ENCODE results near the gene FAM193B. TPM values are rescaled to one million over a fixed set of nuclear protein-coding genes. Genes with fewer than 3 reads are reported as not detected.
A peak's percentile ranks its signal among the peaks of the same experiment; 100 is the strongest.

The FAM193B gene
- polyA plus RNA-seq, 2 donors, result 42.2 to 141 TPM

DNA sequence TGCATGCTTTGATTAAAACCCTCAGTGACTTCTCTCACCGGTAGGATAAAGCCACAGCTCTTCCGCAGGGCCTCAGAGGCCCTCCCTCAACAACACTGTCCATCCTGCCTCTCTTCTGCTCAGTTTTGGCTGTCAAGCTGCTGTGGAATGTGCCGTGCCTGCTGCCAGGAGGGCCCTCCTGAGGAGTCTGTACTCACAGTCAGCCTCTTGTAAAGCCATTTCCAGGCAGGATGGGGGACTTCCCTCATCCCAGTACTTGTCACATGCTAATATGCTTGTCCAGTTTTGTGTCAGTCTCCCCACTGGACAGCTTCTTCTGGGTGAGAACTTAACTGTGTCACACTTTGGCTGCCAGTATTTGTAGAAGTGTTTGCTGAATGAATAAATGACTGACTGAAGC, 23.7 kb downstream of the FAM193B start:
- no peak overlapping the region for H3K4me3 ChIP-seq (ENCODE audit: low read depth in 1 of 2, low read length in 2 of 2)
- H3K36me3 ChIP-seq (ENCODE audit: control insufficient read depth in 2 of 2, insufficient read depth in 2 of 2, low read length in 1 of 2), result peaks cover 14 to 62% of the 10 kb centered on the region in 2 donors
- WGBS, 2 donors, result 64 to 78% methylated on average over 3 of the region's 3 CpGs
- H3K4me1 ChIP-seq (ENCODE audit: control insufficient read depth in 2 of 2, insufficient read depth in 2 of 2, low read length in 1 of 2), result peaks cover 0 to 8% of the 10 kb centered on the region in 2 donors
- peak overlapping the region in 1 of 2 donors; percentile 33 for H3K27ac ChIP-seq (ENCODE audit: low read depth in 2 of 2, low read length in 1 of 2)
- no peaks in the 10 kb centered on the region for H3K27me3 ChIP-seq (ENCODE audit: control insufficient read depth in 1 of 2, insufficient read depth in 2 of 2, low read length in 2 of 2)
- no peaks in the 10 kb centered on the region for H3K9me3 ChIP-seq (ENCODE audit: control insufficient read depth in 2 of 2, insufficient read depth in 1 of 2, low read depth in 1 of 2, low read length in 1 of 2)

DNA sequence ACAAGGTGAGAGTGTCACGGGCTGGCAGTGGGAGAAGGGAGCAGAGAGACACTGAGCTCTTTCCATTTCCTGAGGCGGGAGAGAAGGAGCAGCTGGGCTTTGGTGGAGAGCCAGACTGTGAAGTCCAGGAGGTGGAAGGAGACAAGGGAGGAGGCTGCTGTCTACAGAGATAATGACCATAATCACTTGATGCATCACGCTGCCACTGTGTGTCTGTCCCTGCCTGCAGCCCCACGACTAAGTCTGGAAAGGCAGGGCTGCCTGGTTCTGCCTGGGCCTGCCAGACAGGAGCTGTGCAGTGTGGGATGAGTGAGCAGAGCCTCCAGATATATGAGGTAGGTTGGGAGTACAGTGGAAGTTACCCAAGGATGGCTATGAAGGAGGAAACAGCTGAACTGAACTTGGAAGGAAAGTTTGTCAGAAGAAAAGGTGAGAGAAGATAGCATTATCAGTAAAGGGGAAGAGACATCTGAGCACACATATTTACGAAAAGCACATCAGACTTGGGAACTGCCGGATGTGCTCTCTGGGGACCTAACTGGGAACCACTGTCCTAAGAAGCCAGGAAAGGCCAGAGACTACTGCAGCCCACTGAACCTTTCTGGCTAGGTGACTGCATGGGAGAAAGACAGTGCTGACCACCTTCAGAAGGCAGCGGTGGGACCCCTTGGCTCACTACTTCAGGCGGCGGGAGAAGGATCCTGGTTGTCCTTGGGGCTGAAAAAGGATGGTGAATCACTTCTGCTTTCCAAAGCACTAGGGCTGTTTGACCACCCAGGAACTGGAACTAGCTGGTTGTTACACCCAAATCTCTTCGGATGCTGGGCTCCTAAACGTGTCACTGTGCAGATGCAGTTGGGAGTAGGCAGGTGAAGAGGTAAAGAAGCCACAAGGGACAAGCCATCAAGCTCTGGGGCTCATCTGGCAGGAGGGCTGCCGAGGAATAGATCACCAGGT, 24.8 kb downstream of the FAM193B start:
- H3K27me3 ChIP-seq (ENCODE audit: control insufficient read depth in 1 of 2, insufficient read depth in 2 of 2, low read length in 2 of 2), result no peaks in the 10 kb centered on the region
- WGBS, 2 donors, result 74 to 76% methylated on average over 12 of the region's 12 CpGs

DNA sequence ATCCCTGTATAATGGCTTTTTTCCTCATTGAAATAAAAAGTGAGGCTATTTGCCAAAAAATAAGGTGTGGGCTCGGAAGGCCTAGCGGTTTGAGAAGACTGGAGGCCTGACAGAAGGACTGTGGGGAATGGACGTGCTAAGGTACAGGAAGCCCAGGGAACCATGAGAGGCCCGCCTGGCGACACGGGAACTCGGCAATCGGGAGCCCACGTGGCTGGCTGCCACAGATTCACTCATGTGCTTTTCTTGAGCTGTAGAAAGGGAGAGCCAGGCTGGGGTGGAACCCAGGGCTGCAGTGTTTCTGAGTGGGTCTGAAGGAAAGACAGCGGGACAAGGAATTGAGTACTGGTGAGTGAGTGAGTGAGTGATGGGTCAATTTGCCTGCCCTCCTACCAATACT, 25.7 kb downstream of the FAM193B start:
- Histone ChIP-seq H3K27ac (ENCODE audit: low read depth in 2 of 2, low read length in 1 of 2) (no peak overlapping the region), H3K36me3 (ENCODE audit: control insufficient read depth in 2 of 2, insufficient read depth in 2 of 2, low read length in 1 of 2) (peaks cover 19 to 76% of the 10 kb centered on the region in 2 donors), H3K4me1 (ENCODE audit: control insufficient read depth in 2 of 2, insufficient read depth in 2 of 2, low read length in 1 of 2) (peaks cover 0 to 8% of the 10 kb centered on the region in 2 donors), H3K9me3 (ENCODE audit: control insufficient read depth in 2 of 2, insufficient read depth in 1 of 2, low read depth in 1 of 2, low read length in 1 of 2) (no peaks in the 10 kb centered on the region), H3K4me3 (ENCODE audit: low read depth in 1 of 2, low read length in 2 of 2) (no peak overlapping the region), H3K27me3 (ENCODE audit: control insufficient read depth in 1 of 2, insufficient read depth in 2 of 2, low read length in 2 of 2) (no peaks in the 10 kb centered on the region)
- WGBS, 2 donors, result 83 to 86% methylated on average over 10 of the region's 10 CpGs

More for the DNA sequence above, 24.8 kb downstream of the FAM193B start:
- Histone ChIP-seq H3K4me3 (ENCODE audit: low read depth in 1 of 2, low read length in 2 of 2) (no peak overlapping the region), H3K4me1 (ENCODE audit: control insufficient read depth in 2 of 2, insufficient read depth in 2 of 2, low read length in 1 of 2) (peaks cover 0 to 8% of the 10 kb centered on the region in 2 donors), H3K36me3 (ENCODE audit: control insufficient read depth in 2 of 2, insufficient read depth in 2 of 2, low read length in 1 of 2) (peaks cover 19 to 67% of the 10 kb centered on the region in 2 donors), H3K27ac (ENCODE audit: low read depth in 2 of 2, low read length in 1 of 2) (peak overlapping the region in 1 of 2 donors; percentile 84), H3K9me3 (ENCODE audit: control insufficient read depth in 2 of 2, insufficient read depth in 1 of 2, low read depth in 1 of 2, low read length in 1 of 2) (no peaks in the 10 kb centered on the region)

DNA sequence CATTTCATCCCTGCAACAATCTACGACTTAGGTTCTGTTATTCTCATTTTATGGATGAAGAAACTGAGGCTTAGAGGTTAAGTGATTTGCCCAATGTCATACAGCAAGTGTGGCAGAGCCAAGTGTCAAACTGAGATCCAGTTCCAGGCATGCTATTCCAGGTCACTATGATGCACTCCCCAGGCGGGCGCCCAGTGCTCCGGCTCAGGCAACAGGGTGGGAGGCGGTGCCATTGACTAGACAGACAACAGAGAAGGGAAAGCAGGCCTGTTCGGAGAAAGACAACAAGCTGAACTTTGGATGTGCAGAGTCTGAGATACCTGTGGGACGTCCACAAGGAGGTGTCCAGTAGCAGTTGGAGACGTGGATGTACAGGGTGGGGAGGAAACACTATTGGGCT, 26.8 kb downstream of the FAM193B start:
- peaks cover 0 to 8% of the 10 kb centered on the region in 2 donors for H3K4me1 ChIP-seq (ENCODE audit: control insufficient read depth in 2 of 2, insufficient read depth in 2 of 2, low read length in 1 of 2)

DNA sequence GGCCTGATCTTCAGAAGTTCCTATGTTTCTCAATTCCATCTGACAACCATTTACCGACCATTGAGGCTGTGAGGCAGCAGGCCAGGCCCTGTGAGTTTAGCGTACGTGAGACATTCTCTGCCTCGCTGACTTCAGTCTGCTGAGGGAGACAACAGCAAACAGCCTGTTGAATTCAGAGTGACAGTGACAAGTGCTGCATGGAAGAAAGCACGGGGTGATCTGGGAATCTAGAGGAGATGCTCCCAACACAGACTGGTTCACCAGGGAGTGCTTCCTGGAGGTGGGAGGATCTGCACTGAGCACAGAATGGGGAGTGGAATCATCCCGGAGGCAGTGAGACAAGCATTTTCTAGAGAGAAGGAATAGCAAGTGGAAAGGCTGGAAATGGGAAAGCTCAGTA, 27.6 kb downstream of the FAM193B start:
- 89% methylated on average over 6 of the region's 6 CpGs for WGBS, 2 donors
- Histone ChIP-seq H3K4me3 (ENCODE audit: low read depth in 1 of 2, low read length in 2 of 2) (no peak overlapping the region), H3K27me3 (ENCODE audit: control insufficient read depth in 1 of 2, insufficient read depth in 2 of 2, low read length in 2 of 2) (no peaks in the 10 kb centered on the region), H3K27ac (ENCODE audit: low read depth in 2 of 2, low read length in 1 of 2) (no peak overlapping the region), H3K36me3 (ENCODE audit: control insufficient read depth in 2 of 2, insufficient read depth in 2 of 2, low read length in 1 of 2) (peaks cover 22 to 69% of the 10 kb centered on the region in 2 donors), H3K4me1 (ENCODE audit: control insufficient read depth in 2 of 2, insufficient read depth in 2 of 2, low read length in 1 of 2) (peaks cover 0 to 8% of the 10 kb centered on the region in 2 donors), H3K9me3 (ENCODE audit: control insufficient read depth in 2 of 2, insufficient read depth in 1 of 2, low read depth in 1 of 2, low read length in 1 of 2) (no peaks in the 10 kb centered on the region)

More for the DNA sequence above, 26.8 kb downstream of the FAM193B start:
- Histone ChIP-seq H3K36me3 (ENCODE audit: control insufficient read depth in 2 of 2, insufficient read depth in 2 of 2, low read length in 1 of 2) (peaks cover 19 to 76% of the 10 kb centered on the region in 2 donors), H3K27ac (ENCODE audit: low read depth in 2 of 2, low read length in 1 of 2) (no peak overlapping the region), H3K4me3 (ENCODE audit: low read depth in 1 of 2, low read length in 2 of 2) (no peak overlapping the region), H3K9me3 (ENCODE audit: control insufficient read depth in 2 of 2, insufficient read depth in 1 of 2, low read depth in 1 of 2, low read length in 1 of 2) (no peaks in the 10 kb centered on the region), H3K27me3 (ENCODE audit: control insufficient read depth in 1 of 2, insufficient read depth in 2 of 2, low read length in 2 of 2) (no peaks in the 10 kb centered on the region)
- 93 to 96% methylated on average over 8 of the region's 8 CpGs for WGBS, 2 donors

DNA sequence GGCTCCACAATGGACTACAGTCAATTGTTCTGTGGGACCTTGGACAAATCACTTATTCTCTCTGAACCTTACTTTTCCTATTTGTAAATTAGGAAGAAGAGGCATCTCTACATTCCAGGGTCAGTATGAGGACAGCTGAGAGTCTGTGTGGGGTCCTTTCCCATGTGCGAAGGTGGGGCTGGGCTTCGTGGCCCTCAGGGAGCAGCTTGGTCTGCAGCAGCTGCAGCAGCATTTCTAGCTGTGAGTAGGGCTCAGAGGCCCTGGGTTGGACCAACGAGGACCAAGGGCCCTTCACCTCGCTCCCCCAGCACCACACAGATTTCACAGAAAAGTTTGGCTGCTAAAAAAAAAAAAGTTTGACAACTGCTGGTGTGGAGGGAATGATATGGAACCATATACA, 28.2 kb downstream of the FAM193B start:
- Histone ChIP-seq H3K27me3 (ENCODE audit: control insufficient read depth in 1 of 2, insufficient read depth in 2 of 2, low read length in 2 of 2) (no peaks in the 10 kb centered on the region), H3K9me3 (ENCODE audit: control insufficient read depth in 2 of 2, insufficient read depth in 1 of 2, low read depth in 1 of 2, low read length in 1 of 2) (no peaks in the 10 kb centered on the region), H3K36me3 (ENCODE audit: control insufficient read depth in 2 of 2, insufficient read depth in 2 of 2, low read length in 1 of 2) (peaks cover 25 to 71% of the 10 kb centered on the region in 2 donors), H3K4me3 (ENCODE audit: low read depth in 1 of 2, low read length in 2 of 2) (no peak overlapping the region), H3K4me1 (ENCODE audit: control insufficient read depth in 2 of 2, insufficient read depth in 2 of 2, low read length in 1 of 2) (peaks cover 3 to 5% of the 10 kb centered on the region in 2 donors), H3K27ac (ENCODE audit: low read depth in 2 of 2, low read length in 1 of 2) (no peak overlapping the region)
- 92% methylated on average over 4 of the region's 4 CpGs for WGBS, 2 donors

DNA sequence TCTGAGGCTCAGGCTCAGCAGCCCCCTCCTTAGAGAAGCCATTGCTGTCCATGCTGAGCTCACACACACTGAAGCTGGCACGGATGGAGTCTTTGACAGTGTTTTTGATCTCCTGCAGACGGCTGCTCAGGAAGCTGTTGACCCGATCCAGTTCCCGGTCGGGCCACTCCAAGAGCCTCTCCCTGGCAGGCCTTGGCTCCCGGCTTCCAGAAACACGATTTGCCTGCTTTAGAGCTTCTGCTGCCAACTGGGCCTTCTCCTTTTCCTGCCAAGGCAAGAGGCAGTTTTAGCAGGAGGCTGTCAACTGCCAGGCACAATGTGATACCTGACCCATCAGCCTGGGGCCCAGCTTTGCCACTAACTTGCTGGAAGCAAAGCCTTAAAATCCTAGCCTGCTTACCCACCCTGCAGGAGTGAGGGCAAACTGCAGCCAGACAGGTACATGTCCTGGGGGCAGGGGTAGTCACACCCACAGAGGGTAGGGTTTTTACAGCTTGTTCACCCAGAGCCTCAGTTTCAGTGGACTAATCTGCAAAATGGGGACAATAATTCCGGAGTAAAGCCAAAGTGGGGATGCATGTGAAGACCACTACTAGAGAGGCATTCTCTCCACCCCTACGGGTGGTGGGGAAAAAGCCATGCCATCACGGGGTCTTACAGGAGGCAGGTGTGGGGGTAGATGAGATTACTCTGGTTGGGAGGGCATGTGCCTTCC, 29.3 kb downstream of the FAM193B start:
- Histone ChIP-seq H3K36me3 (ENCODE audit: control insufficient read depth in 2 of 2, insufficient read depth in 2 of 2, low read length in 1 of 2) (peaks cover 23 to 71% of the 10 kb centered on the region in 2 donors), H3K27ac (ENCODE audit: low read depth in 2 of 2, low read length in 1 of 2) (peak overlapping the region in 1 of 2 donors; percentile 16), H3K9me3 (ENCODE audit: control insufficient read depth in 2 of 2, insufficient read depth in 1 of 2, low read depth in 1 of 2, low read length in 1 of 2) (no peaks in the 10 kb centered on the region), H3K4me1 (ENCODE audit: control insufficient read depth in 2 of 2, insufficient read depth in 2 of 2, low read length in 1 of 2) (peaks cover 2 to 3% of the 10 kb centered on the region in 2 donors), H3K4me3 (ENCODE audit: low read depth in 1 of 2, low read length in 2 of 2) (no peak overlapping the region), H3K27me3 (ENCODE audit: control insufficient read depth in 1 of 2, insufficient read depth in 2 of 2, low read length in 2 of 2) (no peaks in the 10 kb centered on the region)
- 67 to 85% methylated on average over 10 of the region's 10 CpGs for WGBS, 2 donors

DNA sequence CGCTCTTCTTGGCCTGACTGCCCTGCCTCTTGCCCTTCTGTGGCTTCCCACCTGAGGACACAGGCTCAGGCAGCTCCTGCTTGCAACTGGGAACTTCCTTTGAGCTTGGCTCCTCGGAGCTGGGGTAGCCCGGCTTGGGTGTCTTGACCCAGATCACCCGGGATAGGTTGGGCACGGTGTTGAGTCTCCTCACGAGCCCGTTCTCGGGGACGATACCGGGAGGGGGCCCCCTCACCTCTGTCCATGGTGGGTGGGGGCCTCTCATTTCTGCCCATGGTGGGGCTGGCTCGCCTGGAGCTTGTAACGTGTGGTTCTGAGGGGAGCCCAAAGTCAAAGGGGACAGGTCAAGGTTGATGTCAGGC, 29.8 kb downstream of the FAM193B start:
- Histone ChIP-seq H3K4me1 (ENCODE audit: control insufficient read depth in 2 of 2, insufficient read depth in 2 of 2, low read length in 1 of 2) (peaks cover under 1 to 3% of the 10 kb centered on the region in 2 donors), H3K27ac (ENCODE audit: low read depth in 2 of 2, low read length in 1 of 2) (peak overlapping the region in 1 of 2 donors; percentile 16), H3K36me3 (ENCODE audit: control insufficient read depth in 2 of 2, insufficient read depth in 2 of 2, low read length in 1 of 2) (peaks cover 28 to 65% of the 10 kb centered on the region in 2 donors), H3K27me3 (ENCODE audit: control insufficient read depth in 1 of 2, insufficient read depth in 2 of 2, low read length in 2 of 2) (no peaks in the 10 kb centered on the region), H3K4me3 (ENCODE audit: low read depth in 1 of 2, low read length in 2 of 2) (no peak overlapping the region), H3K9me3 (ENCODE audit: control insufficient read depth in 2 of 2, insufficient read depth in 1 of 2, low read depth in 1 of 2, low read length in 1 of 2) (no peaks in the 10 kb centered on the region)
- 91 to 92% methylated on average over 12 of the region's 12 CpGs for WGBS, 2 donors

DNA sequence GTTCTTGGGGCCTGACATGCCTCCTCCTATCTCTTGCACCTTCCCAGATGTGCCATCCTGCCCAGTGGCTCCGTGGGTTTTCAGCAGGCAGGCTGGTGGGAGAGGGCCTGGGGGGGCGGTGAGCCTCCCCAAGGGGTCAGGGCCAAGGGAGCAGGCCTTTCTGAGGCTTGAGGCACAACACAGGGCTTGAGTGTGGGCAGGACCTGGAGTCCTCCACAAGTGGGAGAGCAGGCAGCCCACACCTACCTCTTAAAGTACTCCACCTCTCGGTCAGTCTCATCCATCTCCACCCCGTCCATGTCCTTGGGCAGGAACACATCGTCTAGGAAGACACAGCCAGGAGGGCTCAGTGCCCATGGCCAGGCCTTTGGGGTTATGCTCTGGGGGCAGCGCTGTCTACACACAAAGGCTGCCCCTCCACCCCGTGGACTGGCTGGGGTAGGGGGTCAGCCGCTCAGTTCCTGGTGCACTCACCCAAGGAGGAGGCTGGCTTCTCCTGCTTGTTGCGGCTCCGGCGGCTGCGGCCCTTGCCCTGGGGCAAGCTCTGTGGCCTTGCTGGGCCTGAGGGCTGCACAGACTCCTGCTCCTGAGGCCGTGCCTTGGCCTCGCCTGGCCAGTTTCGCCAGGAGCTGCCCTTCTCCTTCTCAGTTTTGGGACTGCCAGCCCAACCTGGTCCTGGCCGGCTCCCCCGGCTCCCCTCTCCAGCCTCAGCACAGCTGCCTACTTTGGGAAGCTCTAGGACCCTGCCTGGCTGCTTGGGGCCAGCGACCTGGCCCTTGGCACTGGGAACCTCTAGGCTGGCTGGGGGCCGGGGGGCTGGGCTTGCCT, 30.4 kb downstream of the FAM193B start:
- Histone ChIP-seq H3K27ac (ENCODE audit: low read depth in 2 of 2, low read length in 1 of 2) (no peak overlapping the region), H3K4me3 (ENCODE audit: low read depth in 1 of 2, low read length in 2 of 2) (no peak overlapping the region), H3K9me3 (ENCODE audit: control insufficient read depth in 2 of 2, insufficient read depth in 1 of 2, low read depth in 1 of 2, low read length in 1 of 2) (no peaks in the 10 kb centered on the region), H3K27me3 (ENCODE audit: control insufficient read depth in 1 of 2, insufficient read depth in 2 of 2, low read length in 2 of 2) (no peaks in the 10 kb centered on the region), H3K4me1 (ENCODE audit: control insufficient read depth in 2 of 2, insufficient read depth in 2 of 2, low read length in 1 of 2) (peaks cover 0 to 3% of the 10 kb centered on the region in 2 donors), H3K36me3 (ENCODE audit: control insufficient read depth in 2 of 2, insufficient read depth in 2 of 2, low read length in 1 of 2) (peaks cover 29 to 63% of the 10 kb centered on the region in 2 donors)
- WGBS, 2 donors, result 95 to 96% methylated on average over 19 of the region's 19 CpGs
